Epidermal melanocyte (primary cell): ENCODE measurements around the gene C15orf40.

ENCODE experiments used
- DNase-seq: peaks from one replicate; pipeline ENCODE4 v3.0.0; 2011; ENCODE audit warnings: low spot score; ENCODE audit not compliant: insufficient read length

C15orf40 gene

DNA sequence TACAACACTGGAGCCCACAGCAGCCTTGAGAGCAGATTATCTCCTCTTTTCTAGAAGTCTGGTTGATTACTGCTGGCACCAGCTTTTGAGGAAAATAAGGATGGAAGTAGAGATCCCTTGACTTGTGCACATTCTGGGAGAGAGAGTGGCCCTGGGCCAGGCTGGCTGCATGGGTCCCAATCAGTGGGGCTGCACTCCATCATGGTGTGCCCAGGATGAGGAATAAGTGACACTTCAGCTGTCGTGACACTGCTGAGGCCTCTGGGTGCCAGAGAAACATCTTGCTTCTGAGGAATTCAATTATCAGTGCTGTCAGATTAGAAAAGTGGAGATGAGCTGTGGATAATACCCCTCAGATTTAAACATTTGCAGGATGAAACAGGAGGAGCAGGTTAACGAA is 16.4 kb downstream of the C15orf40 start:
- no peak for DNase-seq

DNA sequence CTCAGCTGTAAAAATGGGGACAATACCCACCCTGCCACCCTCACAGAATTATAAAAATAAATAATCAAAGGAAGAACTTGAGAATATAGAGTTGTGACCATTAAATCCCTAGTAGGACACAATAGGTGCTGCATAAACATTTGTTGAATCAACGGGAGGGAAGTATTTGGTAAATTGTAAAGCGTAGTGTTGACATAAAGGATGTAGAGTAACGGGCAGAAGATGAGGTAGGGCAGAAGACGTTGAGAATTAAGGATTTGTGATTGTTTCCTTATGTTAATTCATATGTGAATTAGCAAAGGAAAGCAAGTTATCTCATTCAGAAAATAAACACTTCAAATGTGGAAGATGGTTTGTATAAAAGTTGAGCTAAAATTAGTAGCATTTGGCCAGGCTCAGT is 18.3 kb downstream of the C15orf40 start:
- no peak for DNase-seq

DNA sequence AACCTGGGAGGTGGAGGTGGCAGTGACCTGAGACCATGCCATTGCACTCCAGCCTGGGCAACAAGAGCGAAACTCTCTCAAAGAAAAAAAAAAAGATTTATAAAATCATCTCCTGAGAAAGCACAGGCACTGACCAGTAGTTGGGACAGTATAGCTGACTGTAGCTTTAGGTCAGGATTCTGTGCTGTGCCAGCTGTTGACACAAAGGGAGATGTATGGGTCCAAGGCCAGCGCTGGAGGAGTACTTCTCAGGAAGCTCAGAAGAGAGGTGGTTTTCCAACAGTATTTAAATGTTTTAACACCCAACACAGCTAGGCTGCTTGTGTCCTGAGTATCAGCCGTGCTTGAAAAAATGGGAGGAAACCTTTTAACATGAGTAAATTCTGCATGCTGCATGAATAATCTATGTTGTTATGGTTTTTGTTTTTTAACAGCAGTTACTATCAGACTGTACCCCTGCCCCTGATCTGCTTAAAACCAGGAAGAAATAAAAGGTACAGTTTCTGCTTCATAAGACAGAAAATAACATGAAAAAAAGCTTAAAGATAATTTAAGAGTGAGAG is 18.9 kb downstream of the C15orf40 start:
- no peak for DNase-seq

DNA sequence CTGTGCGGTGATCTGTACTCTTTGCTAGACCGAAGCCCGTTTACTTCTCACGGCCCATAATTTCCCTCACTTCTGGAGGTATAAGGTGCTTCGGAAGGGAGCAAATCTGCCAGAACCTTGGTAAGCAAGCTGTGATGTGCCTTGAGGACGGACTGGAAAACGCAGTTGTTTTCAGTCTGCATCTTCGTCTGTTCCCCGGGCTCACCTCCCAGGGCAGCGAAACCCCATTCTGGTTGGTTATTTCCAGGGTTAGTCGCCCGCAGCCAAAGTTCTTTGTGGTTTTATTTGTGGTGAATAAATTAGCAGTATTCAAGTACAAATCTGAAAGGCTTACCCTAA is 25.0 kb downstream of the C15orf40 start:
- no peak for DNase-seq

DNA sequence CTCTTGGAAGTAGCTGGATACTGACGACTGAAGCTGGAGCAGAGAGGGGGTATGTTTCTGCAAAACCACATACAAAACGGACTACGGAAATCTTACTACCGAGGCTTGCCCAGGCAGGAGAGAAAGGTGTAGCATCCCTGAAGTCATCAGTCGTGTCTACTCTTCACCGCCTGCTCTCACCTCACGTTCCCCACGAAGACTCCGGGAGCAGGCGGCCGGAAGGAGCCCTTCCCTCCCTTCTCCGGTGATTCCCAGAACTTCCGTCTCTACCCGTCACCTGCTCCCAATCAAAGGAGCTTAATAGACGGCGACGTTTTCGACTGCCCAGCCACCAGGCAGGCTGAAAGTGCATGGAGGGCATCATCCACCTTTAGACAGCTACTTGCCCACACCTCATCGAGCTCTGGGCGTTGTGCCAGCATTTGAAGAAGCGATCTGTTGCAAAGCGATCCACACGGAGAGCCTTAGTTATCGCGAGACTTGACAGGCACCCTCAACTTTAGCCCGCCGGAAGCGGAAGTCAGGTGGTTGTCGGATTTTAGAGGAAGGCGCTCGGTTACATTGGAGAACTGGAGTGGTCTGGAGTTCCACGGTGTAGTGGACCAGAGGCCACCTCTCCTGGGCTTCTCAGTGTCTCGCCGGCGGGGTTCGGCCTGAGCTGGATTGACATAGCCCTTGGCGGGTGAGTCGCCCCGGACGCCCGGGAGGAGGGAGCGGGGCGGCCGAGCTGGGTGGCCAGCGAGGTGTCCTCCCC is 25.6 kb downstream of the C15orf40 start, which contains the start of gene RAMAC:
TSS of gene RAMAC (plus strand) at position 523 of the 754 bp plus-strand sequence. CDS start 2,809 bp downstream, outside the sequence.
- peak; percentile 75 for DNase-seq

DNA sequence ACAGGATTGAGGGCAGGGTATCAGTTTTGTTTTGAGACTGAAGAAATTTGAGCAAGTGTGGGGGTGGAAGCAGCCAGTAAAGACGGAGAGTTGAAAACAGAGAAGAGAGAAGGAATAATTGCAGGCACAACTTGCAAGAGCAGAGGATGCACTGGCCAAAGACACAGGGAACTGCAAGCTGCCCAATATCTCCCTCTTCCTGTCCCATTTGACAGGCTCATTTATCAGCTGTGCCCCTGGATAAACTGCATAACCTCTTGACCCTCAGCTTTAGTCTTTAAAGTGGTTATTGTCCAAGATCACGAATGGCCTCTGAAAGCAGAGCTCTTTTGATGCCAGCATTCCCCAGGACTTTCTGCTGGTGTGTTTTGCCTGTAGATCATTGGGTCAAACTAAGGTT is 30.5 kb downstream of the C15orf40 start:
- DNase-seq = no peak

DNA sequence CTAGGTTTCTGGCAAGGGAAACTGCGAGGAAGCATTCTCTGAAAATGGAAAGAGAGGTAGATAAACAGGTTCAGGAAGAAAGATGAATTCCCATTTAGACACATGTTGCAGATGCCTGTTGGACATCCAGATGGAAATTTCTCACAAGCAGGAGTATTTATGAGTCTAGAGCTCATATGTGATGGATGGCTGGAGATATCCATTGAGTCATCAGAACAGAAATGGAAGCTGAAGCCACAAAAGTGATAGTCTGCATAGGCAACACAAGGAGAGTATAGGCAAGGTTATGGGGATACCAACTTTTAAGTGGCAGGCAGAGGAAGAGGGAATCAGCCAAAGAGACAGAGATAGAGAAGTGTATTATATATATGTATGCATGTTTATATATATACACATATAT is 31.7 kb downstream of the C15orf40 start:
- no peak for DNase-seq

DNA sequence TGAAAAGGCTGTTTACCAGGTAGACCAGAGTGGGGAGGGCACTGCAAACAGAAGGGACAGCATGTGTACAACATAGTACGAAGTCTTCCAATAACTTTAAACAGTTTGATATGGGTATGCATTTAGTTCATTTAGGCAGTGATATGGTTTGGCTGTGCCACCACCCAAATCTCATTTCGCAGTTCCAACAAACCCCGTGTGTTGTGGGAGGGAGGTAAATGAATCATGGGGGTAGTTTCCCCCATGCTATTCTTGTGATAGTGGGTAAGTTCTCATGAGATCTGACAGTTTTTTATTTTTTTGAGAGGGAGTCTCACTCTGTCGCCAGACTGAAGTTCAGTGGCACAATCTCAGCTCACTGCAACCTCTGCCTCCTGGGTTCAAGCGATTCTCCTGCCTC is 33.0 kb downstream of the C15orf40 start:
- no peak for DNase-seq

DNA sequence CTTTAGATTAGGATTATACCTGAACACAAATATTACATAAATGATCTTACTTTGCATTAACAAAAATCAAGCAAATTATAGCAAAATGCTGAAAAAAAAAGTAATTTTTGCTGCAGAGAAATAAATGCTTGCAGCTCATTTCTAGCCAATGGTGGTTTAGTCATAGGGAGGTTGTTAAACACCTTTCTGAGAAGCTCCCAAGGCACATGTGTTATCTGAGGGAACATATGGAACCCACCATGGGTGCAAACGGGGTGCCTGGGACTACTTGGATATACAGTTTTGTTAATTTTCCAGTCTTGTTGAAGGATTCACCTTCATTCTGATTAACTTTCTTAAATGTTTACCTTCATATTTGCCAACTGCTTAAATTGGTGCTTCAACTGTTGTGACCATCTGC is 34.4 kb downstream of the C15orf40 start:
- no peak for DNase-seq

DNA sequence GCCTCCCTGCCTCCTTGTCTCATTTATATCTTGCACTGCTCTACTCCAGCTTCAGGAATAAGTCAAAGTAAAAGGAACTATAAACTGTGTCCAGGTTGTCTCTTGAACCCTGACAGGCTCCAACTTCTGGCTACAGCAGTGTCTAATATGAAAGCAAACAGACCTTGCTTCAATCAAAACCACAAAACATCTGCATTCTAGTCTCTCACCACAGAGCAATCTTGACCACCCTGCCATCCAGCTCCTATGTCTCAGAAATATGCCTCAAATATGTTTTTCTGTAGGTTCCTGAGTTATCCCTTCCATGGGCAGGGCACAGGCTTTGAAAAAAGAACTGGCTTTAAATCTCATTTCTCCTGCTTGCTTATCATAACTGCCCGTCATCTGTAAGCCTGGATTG is 38.4 kb downstream of the C15orf40 start:
- DNase-seq = no peak

DNA sequence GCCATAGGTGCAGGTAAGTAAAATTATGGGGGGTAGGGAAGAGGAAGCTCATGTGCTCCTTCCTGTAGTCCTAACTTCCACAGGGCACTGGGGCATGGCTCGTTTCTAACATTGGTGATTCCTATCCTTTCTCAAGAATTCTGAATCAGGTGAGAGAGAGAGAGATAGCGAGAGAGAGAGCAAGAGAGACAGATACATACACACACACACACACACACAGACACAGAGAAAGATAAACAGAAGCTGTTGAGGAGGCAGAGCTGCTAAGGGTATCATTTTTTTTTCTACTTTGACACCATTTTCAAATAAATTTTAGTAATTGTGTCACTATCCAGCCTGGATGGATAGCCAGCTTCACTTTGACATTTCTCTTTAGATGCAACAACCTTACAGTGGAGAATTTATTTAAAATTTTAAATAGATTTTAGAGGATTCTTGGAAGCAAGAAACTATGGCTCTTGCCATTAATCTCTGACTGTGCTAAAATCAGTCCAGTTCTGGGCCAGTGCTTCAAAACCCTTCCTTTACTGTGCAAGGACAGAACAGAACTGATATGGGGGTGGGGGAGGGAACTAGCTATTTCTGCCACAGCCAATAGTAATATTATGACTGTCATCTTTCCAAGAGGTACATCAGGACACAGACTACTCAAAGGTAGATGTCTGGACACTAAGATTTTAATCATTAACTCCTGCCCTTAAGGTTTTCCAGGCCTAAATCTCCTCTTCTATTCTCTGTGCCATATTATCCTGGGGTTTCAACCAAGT is 40.0 kb downstream of the C15orf40 start:
- DNase-seq = no peak

DNA sequence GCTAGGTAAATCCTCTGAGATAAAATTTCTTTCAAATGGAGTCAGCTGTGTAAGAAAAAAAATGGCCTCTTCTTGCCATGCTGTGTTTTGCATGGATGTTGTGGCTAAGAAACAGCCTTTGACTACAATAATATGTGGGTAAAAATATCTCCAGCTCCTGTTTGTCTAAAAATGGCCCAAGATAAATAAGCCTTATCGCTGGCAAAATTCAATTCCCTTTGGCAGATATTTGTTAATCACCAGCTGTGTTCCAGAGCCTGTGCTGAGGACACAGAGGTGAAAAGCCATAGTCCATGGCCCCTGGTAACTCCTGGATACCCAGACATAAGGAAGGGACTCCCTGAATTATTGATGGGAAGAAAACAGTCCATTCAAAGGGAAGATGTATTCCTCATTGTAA is 40.7 kb downstream of the C15orf40 start:
- DNase-seq = no peak

DNA sequence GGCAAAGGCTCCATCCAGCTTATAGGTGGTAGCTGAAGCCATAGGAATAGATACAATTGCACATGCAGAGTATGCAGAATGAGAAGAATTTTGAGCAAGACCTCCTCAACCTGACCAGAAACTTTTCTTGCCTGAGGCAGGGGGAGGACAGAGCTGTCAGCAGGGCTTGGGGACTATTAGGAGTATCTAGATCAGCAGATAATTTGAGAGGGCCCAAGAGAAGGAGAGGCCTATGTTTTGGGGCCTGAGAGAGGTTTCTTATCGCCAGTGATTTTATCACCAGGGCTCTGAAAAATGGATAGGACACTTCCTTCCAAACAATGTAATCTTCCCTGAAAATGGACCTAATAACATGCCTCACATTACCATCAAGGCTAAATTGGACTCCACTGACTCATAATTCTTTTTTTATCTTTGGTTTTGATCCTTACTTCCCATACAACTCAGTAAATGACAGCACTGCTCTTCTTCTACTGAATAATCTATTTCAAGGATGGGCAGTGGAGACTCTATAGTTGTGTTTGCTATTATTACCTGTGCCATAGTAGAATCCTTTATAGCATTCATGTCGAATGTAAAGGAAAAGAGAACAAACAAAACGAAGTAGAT is 41.3 kb downstream of the C15orf40 start:
- DNase-seq = no peak

DNA sequence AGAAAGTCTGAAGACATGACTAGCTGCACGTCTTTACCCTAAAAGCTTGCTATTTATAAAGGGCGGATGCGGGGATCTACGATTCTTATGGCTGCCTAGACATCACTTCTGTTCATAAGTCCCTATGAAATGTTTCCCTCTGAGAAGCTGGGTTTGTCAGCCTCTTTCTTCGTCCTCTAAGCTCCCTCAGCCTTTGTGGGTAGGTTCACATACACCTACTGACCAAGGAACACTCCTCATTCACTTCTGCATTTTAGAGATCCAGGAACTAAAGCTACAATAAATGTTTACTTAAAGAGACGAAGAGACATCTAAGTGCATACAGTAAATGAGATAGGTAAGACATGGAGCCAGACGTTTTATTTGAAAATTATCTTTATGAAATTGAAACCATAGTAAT is 42.1 kb downstream of the C15orf40 start:
- DNase-seq = no peak

DNA sequence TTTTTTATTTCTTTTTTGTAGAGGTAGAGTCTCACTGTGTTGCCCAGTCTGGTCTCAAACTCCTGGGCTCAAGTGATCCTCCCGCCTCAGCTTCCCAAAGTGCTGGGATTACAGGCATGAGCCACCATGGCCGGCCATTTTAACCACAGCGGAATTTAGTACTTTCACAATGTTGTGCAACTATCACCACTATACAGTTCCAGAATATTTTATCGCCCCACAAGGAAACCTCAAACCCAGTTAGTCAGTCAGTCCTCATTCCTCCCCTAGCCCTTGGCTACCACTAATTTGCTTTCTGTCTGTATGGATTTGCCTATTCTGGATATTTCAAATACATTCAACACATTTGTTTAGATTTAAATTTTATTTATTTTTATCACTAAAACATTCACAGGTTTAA is 43.4 kb downstream of the C15orf40 start:
- no peak for DNase-seq

DNA sequence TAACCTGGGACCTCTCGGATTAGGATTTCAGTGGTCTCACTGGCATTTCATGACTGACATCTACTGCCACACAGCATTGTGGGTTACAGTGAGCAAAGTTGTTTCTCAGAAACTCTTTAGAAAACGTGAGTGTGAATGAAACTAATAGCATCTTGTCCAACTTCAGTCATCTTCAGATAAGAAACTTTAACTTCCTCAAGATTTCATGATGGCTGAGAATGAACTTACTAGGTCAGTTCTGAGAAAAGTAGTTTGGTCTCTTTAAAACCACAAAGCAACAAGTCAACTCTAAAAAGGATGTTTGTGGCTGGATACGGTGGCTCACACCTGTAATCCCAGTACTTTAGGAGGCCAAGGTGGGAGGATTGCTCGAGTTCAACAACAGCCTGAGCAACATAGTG is 44.8 kb downstream of the C15orf40 start:
- DNase-seq = no peak

DNA sequence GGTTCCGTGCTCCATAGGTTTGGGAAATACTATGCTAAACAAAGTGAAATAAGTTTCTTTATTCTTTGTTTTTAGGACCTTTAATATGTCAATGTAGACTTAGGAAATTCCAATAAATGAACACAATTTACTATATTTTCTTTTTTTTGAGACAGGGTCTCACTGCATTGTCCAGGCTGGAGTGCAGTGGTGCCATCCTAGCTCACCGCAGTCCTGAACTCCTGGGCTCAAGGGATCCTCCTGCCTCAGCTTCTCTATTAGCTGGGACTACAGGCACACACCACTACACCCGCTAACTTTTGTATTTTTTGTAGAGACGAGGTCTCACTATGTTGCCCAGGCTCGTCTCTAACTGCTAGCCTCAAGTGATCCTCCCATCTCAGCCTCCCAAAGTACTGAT is 46.5 kb downstream of the C15orf40 start:
- DNase-seq = no peak

DNA sequence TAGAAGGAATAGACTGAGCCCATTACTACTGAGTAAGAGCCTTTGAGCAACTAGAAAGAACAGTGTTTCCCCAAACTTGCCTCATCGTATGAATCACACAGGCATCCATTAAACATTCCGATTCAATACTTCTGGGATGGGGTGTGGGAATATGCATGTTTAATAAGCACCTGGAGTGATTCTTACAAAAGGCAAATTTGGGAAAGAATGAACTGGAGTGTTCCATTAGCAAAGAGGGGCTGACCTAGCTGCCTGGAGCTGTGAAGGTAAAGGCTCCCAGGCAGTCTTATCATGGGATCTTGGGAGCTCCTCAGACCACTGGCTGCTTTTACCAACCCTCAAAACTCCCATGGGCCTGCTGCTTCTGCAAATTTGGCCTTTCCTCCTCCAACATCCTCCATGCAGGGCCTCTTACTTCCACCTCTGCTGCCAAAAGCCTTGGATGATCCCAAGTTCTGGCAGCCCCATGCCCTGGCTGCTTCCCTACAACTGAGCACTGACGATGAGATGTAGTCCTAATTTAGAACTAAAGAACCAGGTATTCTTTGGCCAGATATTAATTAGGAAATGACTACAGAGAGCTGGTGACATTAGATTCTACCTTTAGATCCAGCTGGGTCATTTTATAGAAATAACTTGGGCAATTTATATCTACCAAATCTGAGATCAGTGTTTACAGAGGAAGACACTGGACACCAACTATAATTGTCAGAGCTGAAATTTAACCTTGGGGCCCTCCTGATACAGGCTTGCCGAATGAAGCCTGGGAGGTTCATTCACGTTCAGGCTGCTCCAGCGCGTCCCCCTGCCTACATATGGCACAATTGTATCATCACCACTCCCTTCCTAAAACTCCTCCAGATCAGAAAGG is 47.7 kb downstream of the C15orf40 start:
- no peak for DNase-seq

DNA sequence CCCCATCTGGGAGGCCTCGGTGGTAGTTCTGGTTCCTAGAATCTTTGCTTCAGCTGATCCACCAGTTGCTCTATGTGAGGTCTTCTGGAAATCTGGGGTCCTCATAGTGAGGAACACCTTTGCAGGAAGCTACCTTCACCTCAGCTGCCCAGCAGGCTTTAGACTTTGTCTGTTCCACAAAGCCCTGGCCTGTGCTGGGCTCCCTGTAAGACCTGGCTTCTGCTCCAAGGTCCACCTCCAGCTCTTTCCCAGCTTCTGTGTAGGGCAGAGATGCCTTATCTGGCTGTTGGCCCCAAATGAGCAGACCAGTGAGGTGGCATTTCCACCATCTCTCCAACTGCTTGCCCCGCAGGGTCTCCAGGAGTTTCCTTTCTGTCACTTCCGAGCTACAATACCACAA is 50.7 kb downstream of the C15orf40 start:
- DNase-seq = no peak

DNA sequence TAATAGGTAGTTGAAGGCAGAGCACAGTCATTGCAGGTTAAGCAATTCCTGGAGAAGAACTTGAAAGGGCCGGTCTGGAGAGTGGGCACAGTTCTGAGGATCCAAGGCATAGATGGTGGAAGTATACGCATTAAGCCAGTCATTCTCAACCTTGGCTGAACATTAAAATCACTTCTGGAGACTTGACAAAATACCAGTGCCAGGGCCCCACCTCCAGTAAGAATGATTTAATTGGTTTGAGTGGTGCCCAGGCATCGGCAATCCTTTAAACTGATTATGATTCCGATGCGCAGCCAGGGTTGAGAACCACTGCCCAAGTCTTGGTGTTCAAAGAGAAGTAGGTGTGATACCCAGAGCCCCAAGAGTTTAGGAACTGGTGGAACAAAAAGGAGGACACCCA is 52.0 kb downstream of the C15orf40 start:
- no peak for DNase-seq

DNA sequence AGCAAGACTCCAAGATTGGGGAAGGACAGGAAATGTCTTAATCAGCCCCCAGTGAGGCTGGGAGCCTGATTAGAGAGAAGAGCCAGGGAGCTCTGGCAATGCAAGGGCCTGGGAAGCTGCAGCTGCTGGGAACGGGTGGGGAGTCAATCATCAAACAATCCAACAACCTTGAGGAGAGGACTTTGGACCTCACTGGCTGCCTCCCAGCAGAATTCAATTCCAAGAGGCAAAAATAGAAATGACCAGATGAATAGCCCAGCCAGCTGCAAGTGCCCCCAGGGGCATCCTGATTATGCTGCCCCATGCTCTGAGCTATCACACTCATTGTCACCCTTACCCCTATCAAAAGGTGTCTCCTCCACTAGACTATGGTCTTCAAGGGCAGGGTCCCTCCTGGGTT is 52.8 kb downstream of the C15orf40 start:
- DNase-seq = no peak
